ENCODE measurements around the gene FAM110A. TPM values are rescaled to one million over a fixed set of nuclear protein-coding genes. Genes with fewer than 3 reads are reported as not detected.

The FAM110A gene
- total and polyA plus RNA-seq, 2 donors (not counting 1 experiment from before 2014, with no cell fraction given), result 15.6 to 18.4 TPM

- no peak overlapping the region for H2AFZ ChIP-seq (ENCODE audit: insufficient read depth, low read depth, low read length, poor library complexity, severe bottlenecking)
- WGBS (ENCODE audit: insufficient coverage), result 100% methylated on average over 1 of the region's 2 CpGs
- Mint-ChIP-seq H3K9me3 (ENCODE audit: insufficient read depth) (no peaks in the 10 kb centered on the region), H3K4me1 (peaks cover 12% of the 10 kb centered on the region), H3K4me3 (no peak overlapping the region), H3K27ac (no peak overlapping the region), H3K27me3 (no peaks in the 10 kb centered on the region)
- H3K9me3 ChIP-seq (ENCODE audit: control extremely low read depth in 1 of 3, control insufficient read depth in 2 of 3, insufficient read depth in 1 of 3, low read length in 2 of 3), result no peaks in the 10 kb centered on the region
- no peaks in the 10 kb centered on the region for H3K27me3 ChIP-seq (replicated peaks in 1 of 4; ENCODE audit: control extremely low read depth in 1 of 4, control insufficient read depth in 3 of 4, insufficient read depth in 4 of 4, low read length in 3 of 4)
- no peak for TF ChIP-seq CTCF (IDR thresholded peaks at IDR 0.05)
- DNase-seq (no peak), ATAC-seq (ENCODE audit: low read depth) (no peak)
- H3K27ac ChIP-seq (ENCODE audit: low read length in 2 of 2), result no peak overlapping the region
- H3K79me2 ChIP-seq (ENCODE audit: control insufficient read depth, insufficient read depth, low read length), result no peaks in the 10 kb centered on the region
- intact Hi-C loops (cut with micrococcal nuclease), result no loop called here
- H3K4me1 ChIP-seq (ENCODE audit: control insufficient read depth in 2 of 2, insufficient read depth in 2 of 2, low read length in 2 of 2), result peaks cover 6 to 10% of the 10 kb centered on the region in 2 donors
- POLR2A ChIA-PET, result no interaction called here
- CTCF ChIA-PET, result interaction anchor here (0.9 kb wide), 1 partner anchor 17 kb away, joined by 3 read pairs; no protein-coding TSS in a partner anchor
- no peak overlapping the region for H3K9ac ChIP-seq (ENCODE audit: low read length)
- H4K20me1 ChIP-seq (ENCODE audit: control insufficient read depth, insufficient read depth, low read length, poor library complexity, severe bottlenecking), result no peaks in the 10 kb centered on the region
- no peak overlapping the region for H3K4me2 ChIP-seq (replicated peaks; ENCODE audit: low read depth, low read length, poor library complexity, severe bottlenecking)
- peaks cover 0 to 2% of the 10 kb centered on the region in 2 experiments for H3K36me3 ChIP-seq (replicated peaks in 1 of 2; ENCODE audit: control extremely low read depth in 1 of 2, control insufficient read depth in 1 of 2, extremely low read depth in 1 of 2, insufficient read depth in 2 of 2, low read length in 1 of 2)
- no peak overlapping the region for H3K4me3 ChIP-seq (ENCODE audit: control extremely low read depth in 1 of 5, extremely low read depth in 1 of 5, insufficient read depth in 1 of 5, low read depth in 2 of 5, low read length in 4 of 5)
Measured at GRCh38 chr20:860891-861290, 27.4 kb downstream of the FAM110A start.

GRCh38 chr20:865440-865839 is 31.9 kb downstream of the FAM110A start:
- POLR2A ChIA-PET, result no interaction called here

More at GRCh38 chr20:865440-865839, 31.9 kb downstream of the FAM110A start:
- Mint-ChIP-seq H3K4me1 (no peaks in the 10 kb centered on the region), H3K9me3 (ENCODE audit: insufficient read depth) (no peaks in the 10 kb centered on the region), H3K27me3 (peaks cover 8% of the 10 kb centered on the region), H3K4me3 (no peak overlapping the region), H3K27ac (no peak overlapping the region)
- no peak for TF ChIP-seq EZH2 (IDR thresholded peaks at IDR 0.05; ENCODE audit: borderline replicate concordance, insufficient read depth, low read depth, low read length, poor library complexity, severe bottlenecking)
- TF ChIP-seq CTCF (IDR thresholded peaks at IDR 0.05), result no peak
- Histone ChIP-seq H3K4me2 (replicated peaks; ENCODE audit: low read depth, low read length, poor library complexity, severe bottlenecking) (no peak overlapping the region), H3K79me2 (ENCODE audit: control insufficient read depth, insufficient read depth, low read length) (no peaks in the 10 kb centered on the region), H3K9ac (ENCODE audit: low read length) (no peak overlapping the region), H3K4me1 (ENCODE audit: control insufficient read depth in 2 of 2, insufficient read depth in 2 of 2, low read length in 2 of 2) (no peaks in the 10 kb centered on the region), H3K9me3 (ENCODE audit: control extremely low read depth in 1 of 3, control insufficient read depth in 2 of 3, insufficient read depth in 1 of 3, low read length in 2 of 3) (no peaks in the 10 kb centered on the region), H2AFZ (ENCODE audit: insufficient read depth, low read depth, low read length, poor library complexity, severe bottlenecking) (no peak overlapping the region), H3K36me3 (replicated peaks in 1 of 2; ENCODE audit: control extremely low read depth in 1 of 2, control insufficient read depth in 1 of 2, extremely low read depth in 1 of 2, insufficient read depth in 2 of 2, low read length in 1 of 2) (no peaks in the 10 kb centered on the region), H3K27ac (ENCODE audit: low read length in 2 of 2) (no peak overlapping the region), H4K20me1 (ENCODE audit: control insufficient read depth, insufficient read depth, low read length, poor library complexity, severe bottlenecking) (no peaks in the 10 kb centered on the region), H3K4me3 (ENCODE audit: control extremely low read depth in 1 of 5, extremely low read depth in 1 of 5, insufficient read depth in 1 of 5, low read depth in 2 of 5, low read length in 4 of 5) (no peak overlapping the region), H3K27me3 (replicated peaks in 1 of 4; ENCODE audit: control extremely low read depth in 1 of 4, control insufficient read depth in 3 of 4, insufficient read depth in 4 of 4, low read length in 3 of 4) (peaks cover 0 to 3% (median 0%) of the 10 kb centered on the region in 4 experiments)
- ATAC-seq (ENCODE audit: low read depth), result no peak
- DNase-seq, result no peak
- intact Hi-C loops (cut with micrococcal nuclease), result no loop called here
- no CpG with 5 or more reads among the region's 1 CpG for WGBS (ENCODE audit: insufficient coverage)
- CTCF ChIA-PET, result no interaction called here

Measured in B cell (primary cell).